Prostate gland (tissue), 2 donors: ENCODE data around the gene TAP1. TPM values are rescaled to one million over a fixed set of nuclear protein-coding genes. Genes with fewer than 3 reads are reported as not detected.

Experiments
- DNase-seq: peaks from one replicate; pipeline ENCODE4 v3.0.0-alpha.2; 2019; ENCODE audit warnings: low spot score
- H3K27ac ChIP-seq, 2 donors: fragments of 200-600 bp; sonication (generic); 2 replicates each; pipeline ENCODE4 v1.5.1; 2017 to 2019
- H3K27me3 ChIP-seq: fragments of 200-600 bp; sonication (generic); replicated peaks from 2 replicates; pipeline ENCODE4 v1.5.1; 2019; ENCODE audit not compliant: insufficient read depth
- H3K36me3 ChIP-seq, 2 donors: fragments of 200-600 bp; sonication (generic); 1 replicate in 1 of 2; 2 replicates in 1 of 2; pipeline versions ENCODE4 v1.5.1 to v1.8.1; 2017 to 2019
- H3K4me1 ChIP-seq: fragments of 200-600 bp; sonication (generic); replicated peaks from 2 replicates; pipeline ENCODE4 v1.5.1; 2019
- H3K4me3 ChIP-seq, 2 donors: fragments of 200-600 bp; sonication (generic); 2 replicates each; pipeline ENCODE4 v1.5.1; 2017 to 2019
- H3K9me3 ChIP-seq: fragments of 200-600 bp; sonication (generic); 2 replicates; pipeline ENCODE4 v1.5.1; 2017
- POLR2A ChIP-seq: fragments of 450-650 bp; IDR thresholded peaks from one replicate; pipeline ENCODE4 v1.6.1; 2016; ENCODE audit warnings: antibody characterized with exemption, mild to moderate bottlenecking
- POLR2AphosphoS5 ChIP-seq: sonication (generic); formaldehyde crosslinking; IDR thresholded peaks from one replicate; pipeline ENCODE4 v1.6.1; 2017; ENCODE audit warnings: antibody characterized with exemption
- WGBS: methylation state at CpG from one replicate; pipeline ENCODE4 v1.1.5; 2018; 5-methylcytosine and 5-hydroxymethylcytosine counted together
- intact Hi-C: fragments of 100-400 bp; cut with DNase I; formaldehyde crosslinking; loops from one replicate; pipeline ENCODE4 v1.14.2; 2022
- total RNA-seq, 2 donors: library from RNA; depleted of rRNA; stranded (reverse); fragments of >200 nt; gene quantifications; one replicate each; pipeline ENCODE4 v1.1.0, GENCODE V29; 2016
- TF ChIP-seq, protein P1 (sequence below), 4 experiments: fragments of 200-600 bp in 2 of 4; fragments of 450-650 bp in 2 of 4; sonication (generic) in 2 of 4; IDR thresholded peaks; 1 replicate in 3 of 4; 2 replicates in 1 of 4; pipeline ENCODE4 v1.5.1; 2016 to 2019; ENCODE audit warnings: antibody characterized with exemption in 4 of 4, mild to moderate bottlenecking in 2 of 4, moderate library complexity in 2 of 4

Gene TAP1
- total RNA-seq, 2 donors from 2014 or later: 30.6 to 47.4 TPM

DNA sequence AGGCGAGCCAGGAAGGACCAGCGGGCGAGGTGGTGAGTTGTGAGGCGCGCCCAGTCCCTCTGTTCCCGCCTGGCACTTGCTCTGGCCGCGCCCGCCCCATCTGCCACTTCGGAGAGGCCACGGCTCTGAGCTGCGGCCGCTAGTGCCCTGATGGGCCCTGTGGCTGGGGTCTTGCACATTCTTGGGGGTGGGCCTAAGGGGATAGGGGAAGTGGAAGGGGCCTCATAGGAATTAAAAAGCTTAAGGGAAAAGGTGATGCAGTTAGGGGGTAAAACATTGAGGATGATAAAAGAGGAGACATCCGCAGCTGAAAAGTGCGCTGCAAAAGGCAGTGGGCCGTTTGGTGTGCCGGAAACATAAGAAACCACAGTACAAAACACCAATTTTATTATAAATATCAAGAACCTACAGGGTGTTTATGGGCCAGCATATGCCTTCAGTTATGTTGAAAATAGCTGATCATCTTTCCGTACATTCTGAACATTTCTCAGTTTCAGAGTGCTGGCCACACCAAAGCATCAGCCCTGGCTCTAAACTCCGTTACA is 8.6 kb downstream of the TAP1 start:
- Histone ChIP-seq H3K27me3 (no peaks in the 10 kb centered on the region), H3K27ac (peak overlapping the region; percentile 91 to 95), H3K36me3 (peaks cover 0 to 13% of the 10 kb centered on the region in 2 donors), H3K4me3 (peak overlapping the region; percentile 72 to 75), H3K9me3 (no peaks in the 10 kb centered on the region), H3K4me1 (peaks cover 2% of the 10 kb centered on the region)
- no peak for DNase-seq
- TF ChIP-seq POLR2AphosphoS5: no peak
- TF ChIP-seq POLR2A: peak; percentile 88
- WGBS: 28% methylated on average over 19 of the region's 19 CpGs
- intact Hi-C loops: loop anchor here (5.0 kb wide), 1 partner anchor 122 kb away; the partner anchor contains the start of gene BRD2

DNA sequence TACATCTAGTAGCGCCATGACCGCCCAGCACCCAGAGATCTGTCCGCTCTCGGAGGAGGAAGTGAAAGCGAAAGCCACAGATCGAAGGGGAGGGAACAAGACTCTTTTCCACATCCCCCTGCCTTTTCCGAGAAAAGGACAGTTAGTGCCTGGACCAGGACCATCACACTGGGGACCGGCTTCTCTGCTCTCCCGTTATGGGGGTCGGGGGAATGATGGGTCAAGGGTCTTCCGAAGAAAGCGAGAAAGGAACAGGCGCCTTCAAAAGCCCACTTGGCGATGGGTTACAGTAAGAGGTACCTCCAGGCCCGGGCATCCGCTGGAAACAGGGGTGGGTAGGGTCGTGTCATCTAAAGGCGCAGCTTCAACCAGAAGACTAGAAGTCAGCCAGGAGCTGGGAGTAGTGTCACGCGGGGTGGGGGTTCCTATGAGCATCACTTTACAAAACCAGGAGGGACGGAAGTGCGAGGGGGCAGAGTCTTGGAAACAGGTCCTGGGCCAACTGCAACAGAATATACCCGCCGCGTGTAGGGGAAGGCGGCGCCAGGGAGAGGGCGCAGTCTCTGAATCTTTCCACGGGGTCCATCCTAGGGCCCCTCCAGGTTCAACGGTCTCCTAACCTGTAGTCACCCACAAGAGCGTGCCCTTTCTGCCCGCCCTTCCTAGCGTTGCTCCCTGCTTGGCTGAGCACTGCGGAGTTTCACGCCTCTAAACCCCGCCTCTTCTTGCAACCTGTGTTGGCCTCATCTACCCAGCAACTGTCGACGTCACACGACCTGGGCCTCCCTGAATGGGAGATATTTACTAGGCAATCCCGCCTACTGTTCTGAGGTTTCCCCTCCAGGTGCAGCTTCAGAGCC is 9.3 kb downstream of the TAP1 start, which contains the start of gene PSMB8:
TSS of gene PSMB8 (minus strand) at position 69 of the 860 bp plus-strand sequence. CDS start at position 18, 51 bp downstream.
- Histone ChIP-seq H3K27me3 (no peaks in the 10 kb centered on the region), H3K9me3 (no peaks in the 10 kb centered on the region), H3K4me3 (peak within 1 kb of the TSS; percentile 72 to 75), H3K36me3 (peaks cover 0 to 13% of the 10 kb centered on the region in 2 donors), H3K27ac (peak within 1 kb of the TSS; percentile 91 to 95), H3K4me1 (peaks cover 2% of the 10 kb centered on the region)
- intact Hi-C loops: loop anchor here (5.0 kb wide), 1 partner anchor 123 kb away; the partner anchor contains the start of gene BRD2
- WGBS: under 1% methylated on average over 35 of the region's 40 CpGs
- peak; percentile 98 for DNase-seq
- TF ChIP-seq POLR2AphosphoS5: peak; percentile 98
- TF ChIP-seq POLR2A: peak; percentile 90
- TF ChIP-seq, protein P1, sequence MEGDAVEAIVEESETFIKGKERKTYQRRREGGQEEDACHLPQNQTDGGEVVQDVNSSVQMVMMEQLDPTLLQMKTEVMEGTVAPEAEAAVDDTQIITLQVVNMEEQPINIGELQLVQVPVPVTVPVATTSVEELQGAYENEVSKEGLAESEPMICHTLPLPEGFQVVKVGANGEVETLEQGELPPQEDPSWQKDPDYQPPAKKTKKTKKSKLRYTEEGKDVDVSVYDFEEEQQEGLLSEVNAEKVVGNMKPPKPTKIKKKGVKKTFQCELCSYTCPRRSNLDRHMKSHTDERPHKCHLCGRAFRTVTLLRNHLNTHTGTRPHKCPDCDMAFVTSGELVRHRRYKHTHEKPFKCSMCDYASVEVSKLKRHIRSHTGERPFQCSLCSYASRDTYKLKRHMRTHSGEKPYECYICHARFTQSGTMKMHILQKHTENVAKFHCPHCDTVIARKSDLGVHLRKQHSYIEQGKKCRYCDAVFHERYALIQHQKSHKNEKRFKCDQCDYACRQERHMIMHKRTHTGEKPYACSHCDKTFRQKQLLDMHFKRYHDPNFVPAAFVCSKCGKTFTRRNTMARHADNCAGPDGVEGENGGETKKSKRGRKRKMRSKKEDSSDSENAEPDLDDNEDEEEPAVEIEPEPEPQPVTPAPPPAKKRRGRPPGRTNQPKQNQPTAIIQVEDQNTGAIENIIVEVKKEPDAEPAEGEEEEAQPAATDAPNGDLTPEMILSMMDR (IDR thresholded peaks at IDR 0.05): peak in 2 of 4 experiments; percentile 35 to 43

DNA sequence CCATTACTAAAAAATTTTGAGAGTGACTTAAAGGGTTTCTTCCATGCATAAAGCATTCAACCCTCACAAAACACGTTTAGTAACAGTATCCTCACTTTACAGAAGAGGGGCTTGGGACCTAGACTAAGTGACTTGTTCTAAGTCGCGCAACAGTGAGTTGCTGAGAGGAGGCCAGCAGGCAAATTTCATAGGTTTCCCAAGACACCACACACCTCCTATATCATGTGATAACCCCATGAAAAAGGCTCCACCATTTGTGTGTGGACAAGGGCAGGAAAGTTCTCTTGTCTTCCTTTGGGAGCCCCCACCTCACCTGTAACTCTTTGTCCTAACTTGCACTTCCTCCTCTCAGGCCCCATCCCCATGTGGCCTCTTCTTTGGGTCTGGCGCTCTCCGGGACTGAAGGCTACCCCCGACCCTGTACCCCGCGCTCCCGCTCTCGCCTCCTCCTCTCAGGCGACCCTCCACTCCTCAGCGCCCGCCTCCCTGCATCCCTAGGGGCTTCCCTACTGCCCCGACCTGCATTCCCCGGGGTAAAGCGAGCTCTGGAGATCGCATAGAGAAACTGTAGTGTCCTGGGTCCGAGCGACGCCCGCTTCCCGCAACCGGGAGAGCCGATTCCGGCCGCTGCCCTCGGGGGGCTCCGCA is 10.0 kb downstream of the TAP1 start:
- peaks cover 2% of the 10 kb centered on the region for H3K4me1 ChIP-seq
- TF ChIP-seq, protein P1 (IDR thresholded peaks at IDR 0.05): no peak
- no peak for TF ChIP-seq POLR2A
- no peak for TF ChIP-seq POLR2AphosphoS5
- H3K27ac ChIP-seq: peak overlapping the region; percentile 91 to 95
- intact Hi-C loops: loop anchor here (5.0 kb wide), 1 partner anchor 124 kb away; the partner anchor contains the start of gene BRD2
- H3K36me3 ChIP-seq: peaks cover 0 to 10% of the 10 kb centered on the region in 2 donors
- no peaks in the 10 kb centered on the region for H3K9me3 ChIP-seq
- peak; percentile 15 for DNase-seq
- 7% methylated on average over 28 of the region's 28 CpGs for WGBS
- no peaks in the 10 kb centered on the region for H3K27me3 ChIP-seq
- H3K4me3 ChIP-seq: peak overlapping the region; percentile 72 to 75

DNA sequence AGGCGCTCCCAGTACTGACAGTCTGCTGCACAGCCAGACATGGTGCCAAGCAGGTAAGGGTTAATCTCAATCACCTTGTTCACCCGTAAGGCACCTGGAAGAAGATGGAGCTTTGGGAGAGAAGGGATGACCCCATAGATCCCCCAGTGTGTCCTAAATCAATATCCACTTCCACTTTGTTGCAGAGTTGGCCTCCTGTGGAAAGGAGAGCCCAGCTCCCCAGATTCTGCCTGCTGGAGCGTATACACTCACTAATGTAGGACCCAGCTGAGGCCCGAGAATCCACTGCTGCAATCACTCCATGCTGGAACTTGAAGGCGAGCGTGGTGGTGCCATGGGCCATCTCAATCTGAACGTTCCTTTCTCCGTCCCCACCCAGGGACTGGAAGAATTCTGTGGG is 10.8 kb downstream of the TAP1 start:
- TF ChIP-seq POLR2AphosphoS5 (no peak), POLR2A (no peak)
- TF ChIP-seq, protein P1 (IDR thresholded peaks at IDR 0.05): no peak
- Histone ChIP-seq H3K9me3 (no peaks in the 10 kb centered on the region), H3K27me3 (no peaks in the 10 kb centered on the region), H3K4me3 (no peak overlapping the region), H3K36me3 (peaks cover 0 to 4% of the 10 kb centered on the region in 2 donors), H3K4me1 (peaks cover 2% of the 10 kb centered on the region), H3K27ac (peak overlapping the region; percentile 91 to 95)
- intact Hi-C loops: loop anchor here (5.0 kb wide), 1 partner anchor 125 kb away; the partner anchor contains the start of gene BRD2
- DNase-seq: no peak
- WGBS: 92% methylated on average over 8 of the region's 8 CpGs
